ENCODE measurements around the gene ARHGAP31.

Gene ARHGAP31

GRCh38 chr3:119453822-119454221 is 159.6 kb downstream of the ARHGAP31 start:
- ATAC-seq: no peak

GRCh38 chr3:119456469-119456868 is 162.3 kb downstream of the ARHGAP31 start:
- TF ChIP-seq SNAI2 (CRISPR knock-in tag; IDR thresholded peaks at IDR 0.05) (no peak), GLIS3 (CRISPR knock-in tag; IDR thresholded peaks at IDR 0.05) (no peak)
- no peak for ATAC-seq

More at GRCh38 chr3:119453822-119454221, 159.6 kb downstream of the ARHGAP31 start:
- TF ChIP-seq ZFP30 (CRISPR knock-in tag; IDR thresholded peaks at IDR 0.05) (no peak), ZNF70 (CRISPR knock-in tag; IDR thresholded peaks at IDR 0.05) (no peak), PPARA (CRISPR knock-in tag; IDR thresholded peaks at IDR 0.05; ENCODE audit: borderline replicate concordance) (no peak), GLIS3 (CRISPR knock-in tag; IDR thresholded peaks at IDR 0.05) (no peak), ZC3H10 (CRISPR knock-in tag; IDR thresholded peaks at IDR 0.05) (no peak), ZNF565 (CRISPR knock-in tag; conservative IDR thresholded peaks at IDR 0.05; ENCODE audit: low read depth) (no peak), BACH2 (CRISPR knock-in tag; IDR thresholded peaks at IDR 0.05; ENCODE audit: borderline replicate concordance) (no peak)

GRCh38 chr3:119457246-119457645 is 163.1 kb downstream of the ARHGAP31 start:
- TF ChIP-seq CREB5 (CRISPR knock-in tag; IDR thresholded peaks at IDR 0.05; ENCODE audit: low read depth) (no peak), ZFP3 (CRISPR knock-in tag; IDR thresholded peaks at IDR 0.05) (no peak), RARB (CRISPR knock-in tag; IDR thresholded peaks at IDR 0.05) (no peak), CSRNP3 (CRISPR knock-in tag; IDR thresholded peaks at IDR 0.05) (no peak), ZNF565 (CRISPR knock-in tag; conservative IDR thresholded peaks at IDR 0.05; ENCODE audit: low read depth) (no peak), POU6F1 (CRISPR knock-in tag; IDR thresholded peaks at IDR 0.05; ENCODE audit: borderline replicate concordance, low read depth) (no peak), ZNF8 (CRISPR knock-in tag; IDR thresholded peaks at IDR 0.05) (no peak), PPARA (CRISPR knock-in tag; IDR thresholded peaks at IDR 0.05; ENCODE audit: borderline replicate concordance) (no peak), ZNF70 (CRISPR knock-in tag; IDR thresholded peaks at IDR 0.05) (no peak), OSR1 (CRISPR knock-in tag; IDR thresholded peaks at IDR 0.05) (no peak), PATZ1 (CRISPR knock-in tag; IDR thresholded peaks at IDR 0.05; ENCODE audit: borderline replicate concordance) (no peak), BACH2 (CRISPR knock-in tag; IDR thresholded peaks at IDR 0.05; ENCODE audit: borderline replicate concordance) (no peak), CSDC2 (CRISPR knock-in tag; IDR thresholded peaks at IDR 0.05) (no peak), SNAI2 (CRISPR knock-in tag; IDR thresholded peaks at IDR 0.05) (no peak), ZC3H10 (CRISPR knock-in tag; IDR thresholded peaks at IDR 0.05) (no peak), GLIS3 (CRISPR knock-in tag; IDR thresholded peaks at IDR 0.05) (no peak), ARNTL (CRISPR knock-in tag; IDR thresholded peaks at IDR 0.05; ENCODE audit: borderline replicate concordance, low read depth) (no peak), TSHZ2 (CRISPR knock-in tag; IDR thresholded peaks at IDR 0.05) (no peak)
- ATAC-seq: no peak

Measured in SK-N-SH treated with all-trans-retinoic acid at 6 μM for 48 hours (cell line).